NCI-H146 treated with DMSO at 0.1 percent for 48 hours (cell line): ENCODE measurements around the gene ANKLE1.
A peak's percentile ranks its signal among the peaks of the same experiment; 100 is the strongest.

Experiments
- DNase-seq: peaks from one replicate; lab custom pipeline; 2025; ENCODE audit not compliant: unreplicated experiment; lab: John Stamatoyannopoulos, UW

ANKLE1 gene

GRCh38 chr19:17306285-17306714 is 24.6 kb downstream of the ANKLE1 start:
- DNase-seq: no peak

DNA sequence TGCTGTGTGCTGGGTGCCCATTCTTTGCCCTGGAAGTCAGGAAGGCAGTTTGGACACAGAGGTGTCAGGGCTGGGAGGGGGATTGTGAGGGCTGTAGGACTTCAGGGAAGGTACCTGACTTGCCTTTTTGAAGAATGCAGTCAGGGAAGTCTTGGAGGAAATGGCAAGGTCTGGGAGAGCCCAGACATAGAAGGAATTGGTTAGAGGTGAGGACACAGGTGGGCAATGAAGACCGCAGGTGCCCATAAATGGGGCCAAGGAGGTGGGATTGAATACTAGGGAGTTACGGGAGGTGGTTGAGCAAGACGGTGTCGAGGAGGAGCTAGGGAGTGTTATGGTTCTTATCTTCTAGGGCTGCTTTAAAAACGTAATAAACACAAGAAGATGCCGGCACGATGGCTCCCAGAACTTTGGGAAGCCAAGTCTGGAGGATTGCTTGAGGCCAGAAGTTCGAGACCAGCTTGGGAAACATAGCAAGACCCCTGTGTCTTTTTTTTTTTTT is 26.2 kb downstream of the ANKLE1 start:
- no peak for DNase-seq

GRCh38 chr19:17309198-17309964 is 27.7 kb downstream of the ANKLE1 start, which contains the start of gene DDA1:
TSS of gene DDA1 (plus strand) at chr19:17309563. CDS start at chr19:17309655, 92 bp downstream.
- peak; percentile 99 for DNase-seq

DNA sequence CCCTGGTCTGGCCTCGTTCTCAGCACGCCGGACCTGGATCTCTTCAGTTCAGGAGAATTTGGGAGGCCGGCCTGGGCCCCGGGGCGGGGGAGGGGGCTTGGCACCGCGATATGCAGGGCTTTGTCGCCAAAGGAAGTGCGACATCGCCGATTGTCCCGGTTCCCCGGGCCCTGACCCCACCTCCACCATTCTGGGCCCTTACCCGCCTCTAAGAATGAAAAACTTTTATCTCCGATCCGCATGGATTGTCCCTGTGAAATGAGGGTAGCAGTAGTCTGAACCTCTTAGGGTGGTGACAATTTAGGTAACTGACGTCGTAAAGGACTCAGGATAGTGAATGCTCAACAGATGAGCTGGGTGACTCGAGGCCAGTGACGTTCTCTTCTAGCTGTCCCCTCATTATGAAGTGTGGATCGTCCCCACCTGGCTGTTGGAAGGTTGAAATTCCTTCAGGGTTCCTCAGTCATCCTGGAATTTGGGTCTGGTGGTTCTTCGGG is 28.3 kb downstream of the ANKLE1 start:
- no peak for DNase-seq

DNA sequence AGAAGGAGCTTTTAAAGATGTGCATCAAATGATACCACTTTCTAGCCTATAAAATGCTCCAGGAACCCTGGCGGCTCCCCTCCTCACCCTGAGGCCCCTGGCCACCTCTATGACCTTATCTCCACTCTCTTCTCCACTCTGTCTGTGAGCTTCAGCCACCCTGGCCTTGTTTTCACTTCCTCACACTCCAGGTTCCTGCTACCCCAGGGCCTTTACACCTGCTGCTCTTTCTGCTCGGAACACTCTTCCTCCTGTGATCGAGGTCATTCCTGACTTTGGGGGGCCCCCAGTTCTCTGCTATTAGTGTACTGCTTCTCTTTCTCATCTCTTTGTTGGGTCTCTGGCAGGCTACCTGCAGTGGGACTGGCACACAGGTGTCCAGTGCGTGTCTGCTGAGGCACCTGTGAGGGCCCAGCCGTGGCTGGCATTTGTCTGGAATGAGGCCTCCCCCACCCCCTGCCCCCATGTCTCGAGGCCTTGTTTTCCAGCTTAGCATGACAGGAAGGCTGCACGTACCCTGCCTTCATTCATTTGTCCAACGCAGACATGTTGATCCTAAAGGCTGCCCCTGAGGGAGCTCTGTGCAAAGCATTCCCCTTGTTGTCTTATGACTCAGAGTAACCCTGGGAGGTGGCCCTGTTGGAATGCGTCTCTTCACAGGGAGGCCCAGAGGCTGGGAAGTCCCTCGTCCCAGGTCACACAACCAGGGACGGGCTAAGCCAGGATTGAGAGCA is 29.9 kb downstream of the ANKLE1 start:
- no peak for DNase-seq

- no peak for DNase-seq
Measured at GRCh38 chr19:17312189-17313113, 30.8 kb downstream of the ANKLE1 start.

DNA sequence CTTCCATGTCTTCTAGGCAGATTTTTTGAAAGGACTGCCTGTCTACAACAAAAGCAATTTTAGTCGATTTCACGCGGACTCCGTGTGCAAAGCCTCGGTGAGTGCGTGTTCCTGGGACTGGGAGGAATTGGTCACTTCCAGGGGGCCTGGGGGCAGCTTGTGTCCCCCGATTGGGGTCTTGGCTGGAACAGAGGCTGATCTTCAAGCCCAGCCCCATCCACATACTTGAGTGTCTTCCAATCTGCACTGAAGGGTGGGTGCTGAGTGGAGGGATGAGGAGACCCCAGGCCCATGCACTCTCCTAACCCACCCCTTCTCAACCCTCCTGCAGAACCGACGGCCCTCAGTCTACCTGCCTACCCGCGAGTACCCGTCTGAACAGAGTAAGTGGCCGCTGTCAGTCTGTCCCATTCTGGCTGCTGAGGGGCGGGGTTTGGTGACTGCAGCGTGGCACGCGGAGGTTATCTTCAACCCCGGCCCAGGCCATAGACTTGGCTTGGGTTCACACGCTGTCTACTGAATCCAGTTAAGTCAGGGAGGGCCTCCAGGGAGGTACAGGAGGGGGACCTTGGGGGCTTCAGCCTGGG is 32.4 kb downstream of the ANKLE1 start:
- DNase-seq: no peak

DNA sequence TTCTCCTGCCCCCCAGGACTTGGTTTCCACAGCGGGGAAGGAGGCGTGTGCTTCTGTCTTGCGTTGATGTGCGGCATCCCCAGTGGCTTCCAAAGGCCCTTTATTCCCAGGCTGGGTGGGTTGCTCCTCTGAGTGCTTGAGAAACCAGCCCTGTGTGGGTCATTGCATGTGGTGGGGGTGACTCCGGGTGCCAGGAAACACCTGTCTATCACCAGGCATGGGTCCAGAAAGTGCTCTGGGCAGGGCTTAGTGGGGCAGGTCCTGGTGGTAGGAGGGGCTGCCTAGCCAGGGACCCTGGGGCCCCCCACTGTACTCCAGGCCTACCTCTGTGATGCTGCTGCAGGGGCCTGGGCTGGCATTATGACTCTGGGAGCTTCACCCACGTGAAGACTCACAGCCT is 37.3 kb downstream of the ANKLE1 start:
- DNase-seq: no peak

DNA sequence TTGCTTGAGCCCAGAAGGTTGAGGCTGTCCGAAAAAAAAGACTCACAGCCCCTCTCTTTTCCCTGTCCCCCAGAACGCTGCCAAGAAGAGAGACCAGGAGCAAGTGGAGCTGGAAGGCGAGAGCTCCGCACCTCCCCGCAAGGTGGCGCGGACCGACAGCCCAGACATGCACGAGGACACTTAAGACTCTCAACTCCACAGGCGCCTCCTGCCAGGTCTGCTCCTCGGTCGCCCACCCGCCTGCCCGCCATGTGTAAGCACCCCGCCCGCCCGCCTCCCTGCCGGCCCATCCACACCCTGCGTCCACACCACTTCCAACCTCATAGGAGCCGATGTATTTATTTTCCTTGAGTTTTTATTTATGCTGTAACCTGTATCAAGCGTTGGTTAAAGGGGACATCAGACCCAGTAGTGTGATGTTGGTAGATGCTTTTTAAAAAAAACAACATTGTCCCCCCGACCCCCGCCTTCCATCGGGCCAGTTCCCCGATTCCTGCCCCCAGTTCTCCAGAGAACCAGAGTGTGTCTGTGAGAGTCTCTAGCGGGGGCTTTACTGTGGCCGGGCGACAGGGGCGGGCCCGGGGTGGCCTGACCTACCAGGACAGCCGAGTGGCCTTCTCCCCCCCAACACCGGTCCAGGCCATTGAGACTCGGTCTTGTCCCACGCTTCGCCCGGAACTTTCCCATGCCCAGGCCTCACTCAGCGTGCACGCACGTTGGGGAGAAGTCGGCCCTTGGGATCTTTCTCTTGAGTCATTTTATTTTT is 38.0 kb downstream of the ANKLE1 start:
- DNase-seq: no peak

- DNase-seq: no peak
Measured at GRCh38 chr19:17320435-17320834, 38.7 kb downstream of the ANKLE1 start.

DNA sequence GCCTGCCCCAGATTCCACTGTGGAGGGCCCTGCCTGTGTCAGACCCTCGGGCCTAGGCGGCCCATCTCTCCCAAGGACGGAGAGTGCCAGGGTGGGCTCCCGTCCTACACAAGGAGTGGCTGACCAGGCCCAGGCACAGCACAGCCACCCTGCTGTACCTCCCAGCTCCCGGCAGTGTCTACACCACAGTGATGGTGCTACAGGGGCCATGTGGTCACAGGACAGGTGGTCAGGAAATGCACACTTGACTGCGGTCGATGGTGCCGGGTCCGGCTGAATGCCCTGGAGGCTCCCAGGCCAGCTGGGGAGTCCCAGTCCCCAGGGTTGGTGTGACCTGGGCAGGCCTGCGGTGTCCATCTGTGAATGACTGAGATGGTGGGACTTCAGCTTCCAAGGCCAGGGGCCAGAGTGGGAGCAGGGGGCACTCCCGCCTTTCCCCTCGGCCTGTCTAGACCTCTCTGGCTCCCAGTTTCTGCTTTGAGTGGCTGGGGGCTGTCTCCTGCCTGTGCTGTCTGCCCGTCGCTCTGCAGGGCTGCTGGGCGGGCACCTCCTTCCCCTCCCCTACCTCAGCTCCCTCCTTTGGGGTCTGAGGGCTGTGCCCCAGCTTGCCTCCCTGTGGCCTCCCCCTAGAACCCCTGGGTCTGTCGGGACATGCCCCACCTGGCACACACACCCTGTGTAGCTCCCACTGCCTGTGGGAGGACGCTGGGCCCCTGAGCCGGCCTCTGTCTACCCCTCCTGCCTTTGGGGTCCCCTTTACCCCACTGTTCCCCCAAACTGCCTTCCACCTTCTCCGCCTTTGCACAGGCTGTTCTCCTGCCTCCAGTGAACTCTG is 40.2 kb downstream of the ANKLE1 start:
- DNase-seq: no peak

GRCh38 chr19:17322854-17323253 is 41.2 kb downstream of the ANKLE1 start:
- DNase-seq: no peak

GRCh38 chr19:17323300-17323963 is 41.7 kb downstream of the ANKLE1 start:
- DNase-seq: no peak

DNA sequence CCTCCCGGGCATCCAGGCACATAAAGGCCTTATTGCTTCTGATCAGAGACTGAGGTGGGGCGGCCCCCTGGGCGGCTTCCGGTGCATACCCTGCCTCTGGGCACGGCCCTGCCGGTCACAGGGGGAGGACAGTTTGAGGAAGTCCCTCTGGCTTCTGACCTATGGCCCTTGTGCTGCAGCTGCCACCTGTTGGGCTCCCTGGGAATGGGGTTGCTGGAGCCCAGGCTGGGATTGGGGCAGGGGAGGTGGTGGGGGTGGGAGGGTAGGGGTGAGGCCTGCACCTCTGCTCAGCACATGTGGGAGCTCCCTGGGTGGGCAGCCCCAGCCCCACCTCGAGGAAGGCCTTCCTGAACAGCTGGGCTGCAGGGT is 42.2 kb downstream of the ANKLE1 start:
- DNase-seq: no peak

DNA sequence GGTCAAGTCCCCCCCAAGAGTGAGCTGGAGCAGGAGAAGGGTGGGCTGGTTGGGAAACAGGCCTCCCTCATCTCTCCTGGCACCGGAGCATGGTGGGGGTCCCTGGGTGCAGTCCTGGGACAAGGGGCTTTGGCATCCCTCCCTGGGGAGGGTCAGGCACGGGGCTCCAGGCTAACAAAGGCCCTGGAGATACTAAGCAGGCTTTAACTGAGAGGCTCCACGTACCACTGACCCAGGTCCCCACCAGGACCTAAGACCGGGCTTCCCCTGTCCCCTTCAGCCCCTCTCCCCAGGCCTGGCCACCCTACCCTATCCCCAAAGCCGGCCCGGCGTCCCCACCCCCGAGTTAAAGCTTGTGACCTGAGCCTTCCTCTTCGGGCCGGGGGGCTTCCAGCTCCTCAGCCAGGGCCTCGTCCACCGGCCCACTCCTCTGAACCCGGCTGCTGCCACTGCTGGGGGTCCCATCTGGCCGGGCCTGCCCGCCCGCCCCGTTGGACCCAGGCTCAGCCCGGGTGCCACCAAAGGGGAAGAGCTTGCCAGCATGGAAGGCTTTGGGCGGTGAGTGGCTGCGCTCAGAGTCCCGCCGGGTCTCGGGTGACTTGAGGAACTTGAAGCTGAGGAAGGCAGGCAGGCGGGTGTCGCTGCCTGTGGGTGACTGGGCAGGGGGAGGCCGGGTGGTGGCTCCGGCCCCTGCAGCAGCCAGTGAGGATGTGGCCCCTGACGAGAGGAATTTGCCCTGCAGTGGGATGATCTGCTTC is 42.8 kb downstream of the ANKLE1 start:
- DNase-seq: no peak

DNA sequence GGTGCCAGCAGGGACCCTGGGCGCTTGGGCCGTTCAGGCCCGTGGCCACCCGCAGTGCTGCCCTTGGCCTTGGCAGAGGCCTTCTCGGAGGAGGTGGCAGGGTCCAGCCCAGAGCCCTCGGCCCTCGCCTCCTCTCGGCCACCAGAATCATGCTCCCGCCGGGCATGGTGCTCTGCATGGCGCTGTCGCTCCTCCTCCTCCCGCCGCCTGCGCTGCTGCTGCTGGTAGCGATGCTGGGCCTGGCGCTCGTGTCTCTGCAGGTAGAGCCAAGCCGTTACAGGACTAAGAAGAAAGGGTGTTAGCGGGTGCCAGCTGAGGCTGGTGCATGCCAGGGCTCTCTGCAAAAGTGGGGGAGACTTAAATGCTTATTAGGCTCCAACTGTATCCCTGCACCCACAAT is 43.4 kb downstream of the ANKLE1 start:
- DNase-seq: no peak

DNA sequence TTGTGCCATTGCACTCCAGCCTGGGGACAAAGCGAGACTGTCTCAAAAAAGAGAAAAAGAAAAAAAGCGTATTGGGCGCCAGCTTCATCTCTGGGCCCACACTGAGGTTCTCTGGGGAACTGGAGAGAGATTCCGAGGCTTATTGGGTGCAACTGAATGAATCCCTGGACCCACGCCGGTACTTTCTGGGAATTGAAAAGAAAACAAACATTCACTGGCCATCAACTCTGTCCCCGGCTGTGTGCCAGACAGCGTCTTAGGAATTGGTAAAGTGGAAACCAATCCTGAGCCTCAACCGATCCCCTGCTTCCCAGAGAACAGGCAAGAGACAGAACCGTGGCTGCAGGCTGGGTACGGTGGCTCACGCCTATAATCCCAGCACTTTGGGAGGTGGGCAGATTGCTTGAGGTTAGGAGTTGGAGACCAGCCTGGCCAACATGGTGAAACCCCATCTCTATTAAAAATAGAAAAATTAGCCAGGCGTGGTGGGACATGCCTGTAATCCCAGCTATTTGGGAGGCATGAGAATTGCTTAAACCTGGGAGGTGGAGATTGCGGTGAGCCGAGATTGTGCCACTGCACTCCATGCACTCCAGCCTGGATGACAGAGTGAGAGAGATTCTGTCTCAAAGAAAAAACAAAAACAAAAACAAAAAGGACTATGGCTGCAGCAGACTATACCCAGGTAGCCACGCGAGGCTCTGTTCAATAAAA is 44.3 kb downstream of the ANKLE1 start:
- no peak for DNase-seq
